Thyroid gland (tissue), 4 donors: ENCODE results near the gene TBCEL.

ENCODE experiments used
- CTCF ChIP-seq, 6 experiments: fragments of 200-600 bp in 3 of 6; fragments of 450-650 bp in 3 of 6; sonication (generic) in 3 of 6; IDR thresholded peaks; one replicate each; pipeline ENCODE4 v1.5.1; 2016 to 2019; ENCODE audit warnings: antibody characterized with exemption in 6 of 6, mild to moderate bottlenecking in 2 of 6, inconsistent platforms in 1 of 6, moderate library complexity in 1 of 6
- POLR2A ChIP-seq, 2 donors: fragments of 450-650 bp; IDR thresholded peaks; one replicate each; pipeline ENCODE4 v1.6.1; 2017; ENCODE audit warnings: antibody characterized with exemption in 2 of 2, mild to moderate bottlenecking in 2 of 2, moderate library complexity in 1 of 2

DNA sequence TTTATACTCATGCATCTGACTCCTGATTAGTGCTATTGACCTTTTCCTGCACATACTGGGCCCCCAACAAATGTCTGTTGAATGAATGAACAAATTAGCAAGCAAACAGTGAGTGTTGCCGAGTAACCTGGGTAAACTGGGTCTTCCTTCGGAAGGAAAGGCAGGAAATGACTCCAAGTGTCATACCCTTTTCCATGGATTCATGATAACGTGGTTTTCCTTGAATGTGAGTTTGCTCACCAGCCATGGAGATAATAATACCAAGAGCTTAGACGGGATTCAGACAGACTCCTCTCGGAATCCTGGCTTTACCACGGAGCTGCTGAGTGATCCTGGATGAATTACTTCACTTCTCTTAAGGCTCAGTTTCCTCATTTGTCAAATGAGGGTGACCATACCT is 93.9 kb downstream of the TBCEL start:
- TF ChIP-seq POLR2A (IDR thresholded peaks at IDR 0.05) (no peak), CTCF (IDR thresholded peaks at IDR 0.05) (no peak)
